NT2/D1 (cell line): Measurements from ENCODE around the gene PRLHR.

ENCODE experiments used
- DNase-seq: peaks from one replicate; pipeline ENCODE4 v3.0.0-alpha.2; 2011; ENCODE audit warnings: low read depth, low spot score
- H3K27me3 ChIP-seq: 2 replicates; pipeline ENCODE4 v1.6.0; 2011; ENCODE audit warnings: mild to moderate bottlenecking; ENCODE audit not compliant: insufficient read length, insufficient read depth
- H3K36me3 ChIP-seq: 2 replicates; pipeline ENCODE4 v1.6.1; 2011; ENCODE audit warnings: mild to moderate bottlenecking, low read length, mixed read lengths; ENCODE audit not compliant: insufficient read depth, insufficient read length
- H3K4me1 ChIP-seq: 2 replicates; pipeline ENCODE4 v1.5.1; 2011; ENCODE audit not compliant: insufficient read depth, insufficient read length
- H3K4me3 ChIP-seq: 2 replicates; pipeline ENCODE4 v1.5.1; 2011; ENCODE audit warnings: low read depth; ENCODE audit not compliant: insufficient read length
- H3K9ac ChIP-seq: 2 replicates; pipeline ENCODE4 v1.6.0; 2011; ENCODE audit warnings: low read depth; ENCODE audit not compliant: insufficient read length
- H3K9me3 ChIP-seq: 2 replicates; pipeline ENCODE4 v1.5.1; 2011; ENCODE audit warnings: mild to moderate bottlenecking, low read length; ENCODE audit not compliant: insufficient read depth
- SUZ12 ChIP-seq: IDR thresholded peaks from 2 replicates; pipeline ENCODE4 v1.6.1; 2011; ENCODE audit not compliant: insufficient read length, insufficient read depth; ENCODE audit errors: extremely low read depth
- YY1 ChIP-seq: IDR thresholded peaks from 2 replicates; pipeline ENCODE4 v1.6.1; 2011; ENCODE audit not compliant: insufficient read length, insufficient read depth
- ZNF274 ChIP-seq: IDR thresholded peaks from 2 replicates; pipeline ENCODE4 v1.6.1; 2011; ENCODE audit warnings: mild to moderate bottlenecking, low read depth, low read length

Gene PRLHR

DNA sequence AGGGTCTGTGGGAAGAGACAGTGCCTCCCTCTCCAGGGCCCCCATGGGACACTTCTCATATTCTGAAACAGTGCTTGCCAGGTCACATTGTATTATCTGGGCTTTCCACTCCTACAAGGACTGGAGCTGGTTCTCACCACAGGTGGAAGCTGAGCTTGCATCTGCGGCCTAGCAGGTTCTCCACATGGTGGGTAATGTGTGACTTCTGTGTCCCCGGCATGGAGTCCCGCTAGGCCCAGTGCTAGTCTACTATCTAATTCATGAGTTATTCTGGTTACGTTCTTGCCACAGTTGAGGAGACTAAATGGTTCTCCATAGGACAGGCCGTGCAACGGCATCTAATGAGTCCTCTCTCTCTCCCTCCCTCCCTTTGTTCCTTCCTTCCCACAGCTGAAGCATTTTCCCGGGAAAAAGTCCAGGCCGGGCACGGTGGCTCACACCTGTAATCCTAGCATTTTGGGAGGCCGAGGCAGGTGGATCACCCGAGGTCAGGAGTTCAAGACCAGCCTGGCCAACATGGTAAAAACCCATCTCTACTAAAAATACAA is 27.7 kb downstream of the PRLHR start:
- DNase-seq: no peak
- Histone ChIP-seq H3K4me3 (no peak overlapping the region), H3K27me3 (no peaks in the 10 kb centered on the region), H3K9me3 (no peaks in the 10 kb centered on the region), H3K4me1 (peaks cover 2% of the 10 kb centered on the region), H3K36me3 (no peaks in the 10 kb centered on the region), H3K9ac (no peak overlapping the region)
- TF ChIP-seq YY1 (no peak), SUZ12 (no peak), ZNF274 (no peak)

DNA sequence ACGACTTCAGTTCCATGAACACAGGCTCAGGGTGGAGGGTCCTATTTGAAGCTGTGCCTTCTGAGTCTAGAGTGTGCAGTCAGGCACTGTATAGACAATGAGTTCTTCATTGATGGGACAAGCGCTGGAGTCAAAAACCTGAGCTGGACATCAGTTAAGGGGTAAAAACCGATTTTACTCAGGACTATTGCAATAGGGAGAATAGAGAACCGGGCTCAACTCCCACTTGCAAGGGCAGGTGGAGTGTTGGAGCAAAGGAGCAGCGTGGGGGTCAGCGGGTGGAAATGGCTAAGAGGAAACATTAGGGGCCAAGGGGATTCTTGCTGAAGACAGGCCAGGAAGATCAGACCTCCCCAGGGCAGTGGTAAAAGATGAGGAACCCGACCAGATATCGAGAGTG is 28.5 kb downstream of the PRLHR start:
- no peaks in the 10 kb centered on the region for H3K9me3 ChIP-seq
- no peak for DNase-seq
- TF ChIP-seq SUZ12 (no peak), YY1 (no peak), ZNF274 (no peak)
- no peaks in the 10 kb centered on the region for H3K27me3 ChIP-seq
- peaks cover 2% of the 10 kb centered on the region for H3K4me1 ChIP-seq
- no peaks in the 10 kb centered on the region for H3K36me3 ChIP-seq
- H3K9ac ChIP-seq: no peak overlapping the region
- no peak overlapping the region for H3K4me3 ChIP-seq

DNA sequence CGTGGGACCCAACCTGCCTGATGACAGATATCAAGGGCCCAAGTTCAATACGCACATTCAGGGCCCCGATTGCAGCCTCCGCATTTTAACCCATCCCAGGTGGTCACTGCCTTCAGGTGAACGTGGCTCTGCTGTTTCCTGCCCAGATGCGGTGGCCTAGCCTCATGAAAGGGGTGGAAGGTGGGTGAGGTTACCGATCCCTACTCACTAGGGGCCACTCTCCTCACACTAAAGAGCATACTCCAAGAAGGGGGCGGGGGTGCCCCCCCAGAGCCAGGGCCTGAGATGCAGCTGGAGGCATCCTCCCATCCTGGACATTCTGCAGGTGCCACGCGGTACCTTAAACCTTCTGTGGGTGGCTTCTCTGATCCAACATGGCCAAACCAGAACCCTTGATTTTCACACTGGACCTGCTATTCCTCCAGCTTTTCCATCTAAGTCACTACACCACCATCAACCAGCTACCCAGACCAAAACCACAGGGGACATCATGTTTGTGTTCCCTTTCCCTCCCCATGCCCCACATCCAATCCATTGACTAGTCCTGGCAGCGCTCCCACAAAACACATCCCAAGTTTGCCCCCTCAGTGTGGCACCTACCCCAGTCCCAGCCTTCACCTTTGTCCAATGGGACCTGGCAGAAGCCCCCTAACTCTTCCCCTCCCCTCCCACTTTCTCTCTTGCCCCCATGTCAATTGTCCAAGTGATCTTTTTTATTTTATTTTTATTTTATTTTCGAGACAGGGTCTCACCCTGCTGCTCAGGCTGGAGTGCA is 30.0 kb downstream of the PRLHR start:
- no peak overlapping the region for H3K4me3 ChIP-seq
- no peak overlapping the region for H3K9ac ChIP-seq
- peaks cover 2% of the 10 kb centered on the region for H3K4me1 ChIP-seq
- TF ChIP-seq SUZ12: no peak
- TF ChIP-seq ZNF274: no peak
- no peak for TF ChIP-seq YY1
- peaks cover 9% of the 10 kb centered on the region for H3K9me3 ChIP-seq
- H3K36me3 ChIP-seq: no peaks in the 10 kb centered on the region
- no peak for DNase-seq
- no peaks in the 10 kb centered on the region for H3K27me3 ChIP-seq

DNA sequence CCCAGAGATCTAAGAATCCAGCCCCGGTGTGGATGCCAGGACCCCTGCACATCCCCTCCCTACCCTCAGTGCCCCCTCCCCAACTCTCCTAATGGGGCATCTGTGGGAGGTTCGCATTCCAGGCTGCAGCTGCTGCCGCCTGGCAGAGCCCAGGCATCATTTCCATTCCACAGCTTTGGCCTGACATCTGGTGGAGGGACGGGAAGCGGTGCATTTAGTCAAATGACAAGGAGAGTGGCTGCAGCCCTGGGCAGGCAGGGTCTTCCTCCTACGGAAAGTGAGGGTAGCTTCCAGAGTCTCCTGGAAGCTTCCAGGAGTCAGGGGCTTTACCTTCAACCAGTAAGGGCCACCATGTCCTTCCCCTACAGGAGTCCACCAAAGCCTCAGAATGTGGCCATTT is 30.8 kb downstream of the PRLHR start:
- no peak for DNase-seq
- H3K36me3 ChIP-seq: no peaks in the 10 kb centered on the region

DNA sequence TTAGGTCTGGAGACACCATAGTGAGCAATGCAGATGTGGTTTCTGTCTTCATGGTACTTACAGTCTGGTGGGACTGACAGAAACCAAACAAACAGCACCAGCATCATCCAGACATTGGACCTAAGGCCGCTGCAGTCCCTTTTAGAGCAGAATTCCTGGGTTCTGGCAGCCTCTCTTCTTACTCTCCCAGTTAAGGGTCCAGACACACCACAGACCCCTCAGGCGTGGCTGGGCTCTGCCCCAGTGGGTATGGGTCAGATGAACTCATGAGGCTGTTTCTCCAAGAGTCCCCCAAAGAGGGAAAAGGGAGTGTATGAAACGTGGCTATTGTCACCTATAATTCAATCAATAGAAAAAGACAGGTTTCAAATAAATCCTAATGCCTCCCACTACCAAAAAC is 31.3 kb downstream of the PRLHR start:
- no peak for DNase-seq
- Histone ChIP-seq H3K27me3 (no peaks in the 10 kb centered on the region), H3K9me3 (peaks cover 20% of the 10 kb centered on the region), H3K4me1 (peaks cover 2% of the 10 kb centered on the region), H3K36me3 (no peaks in the 10 kb centered on the region), H3K9ac (no peak overlapping the region), H3K4me3 (no peak overlapping the region)
- no peak for TF ChIP-seq SUZ12
- no peak for TF ChIP-seq ZNF274
- no peak for TF ChIP-seq YY1

More for the DNA sequence above, 30.8 kb downstream of the PRLHR start:
- no peak for TF ChIP-seq ZNF274
- no peak for TF ChIP-seq SUZ12
- TF ChIP-seq YY1: no peak
- H3K4me1 ChIP-seq: peaks cover 2% of the 10 kb centered on the region
- H3K27me3 ChIP-seq: no peaks in the 10 kb centered on the region
- H3K4me3 ChIP-seq: no peak overlapping the region
- H3K9me3 ChIP-seq: peaks cover 17% of the 10 kb centered on the region
- H3K9ac ChIP-seq: no peak overlapping the region

DNA sequence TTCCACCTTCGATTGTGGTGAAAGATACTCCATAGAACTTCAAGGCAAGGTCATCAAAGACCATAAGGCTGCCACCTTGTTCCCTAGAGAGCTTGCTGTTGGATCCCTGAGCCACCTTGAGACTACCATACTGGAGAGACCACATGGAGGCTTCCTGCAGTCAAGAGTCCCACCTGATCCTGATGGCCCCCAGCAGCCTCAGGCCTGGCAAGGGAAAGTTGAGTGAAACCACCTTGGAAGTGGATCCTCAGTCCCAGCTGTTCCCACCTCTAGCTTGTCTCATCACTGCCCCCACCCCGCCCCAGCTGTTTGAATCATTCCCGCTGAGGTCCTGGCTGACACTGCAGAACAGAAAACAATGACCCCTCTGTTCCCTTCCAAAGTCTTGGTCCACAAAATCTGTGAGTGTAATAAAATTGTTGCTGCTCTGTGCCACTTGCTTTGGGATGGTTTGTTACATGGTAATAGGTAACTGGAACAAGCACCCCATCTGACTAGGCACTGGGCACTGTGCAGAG is 32.0 kb downstream of the PRLHR start:
- Histone ChIP-seq H3K9me3 (peaks cover 20% of the 10 kb centered on the region), H3K9ac (no peak overlapping the region), H3K4me1 (peaks cover 2% of the 10 kb centered on the region), H3K27me3 (no peaks in the 10 kb centered on the region), H3K4me3 (no peak overlapping the region), H3K36me3 (no peaks in the 10 kb centered on the region)
- no peak for DNase-seq
- no peak for TF ChIP-seq ZNF274
- no peak for TF ChIP-seq YY1
- no peak for TF ChIP-seq SUZ12

DNA sequence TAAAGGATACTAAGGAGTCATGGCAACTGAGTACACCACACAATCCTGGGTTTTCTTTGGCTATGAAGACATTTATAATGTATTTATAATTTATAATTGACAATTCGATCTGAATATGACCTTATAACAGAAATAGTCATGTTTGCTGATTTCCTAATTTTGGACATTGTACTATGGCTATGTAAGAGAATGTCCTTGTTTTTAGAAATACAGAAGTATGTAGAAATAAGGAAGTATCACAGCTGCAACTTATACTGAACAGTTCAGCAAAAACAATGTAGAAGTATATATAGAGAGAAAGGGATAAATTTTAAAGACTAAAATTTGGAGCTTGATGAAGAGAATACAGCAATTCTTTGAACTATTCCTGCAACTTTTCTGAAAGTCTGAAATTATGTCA is 32.6 kb downstream of the PRLHR start:
- H3K36me3 ChIP-seq: no peaks in the 10 kb centered on the region
- no peak overlapping the region for H3K9ac ChIP-seq
- no peak for DNase-seq
- H3K4me1 ChIP-seq: peaks cover 2% of the 10 kb centered on the region
- no peak for TF ChIP-seq YY1
- TF ChIP-seq SUZ12: no peak
- no peak for TF ChIP-seq ZNF274
- H3K9me3 ChIP-seq: peaks cover 20% of the 10 kb centered on the region
- H3K4me3 ChIP-seq: no peak overlapping the region
- H3K27me3 ChIP-seq: no peaks in the 10 kb centered on the region
